GM19328 (cell line): ENCODE data around the gene GOLGA8T.
"Not testable (repeated sequence)": the region's sequence is repeated elsewhere in the genome, so short reads cannot be mapped to it uniquely, and the experiment has no call there.

Source experiments
- ATAC-seq: cut with Tn5 transposase; IDR thresholded peaks from one replicate; pipeline ENCODE4 v1.9.1; 2021; ENCODE audit warnings: mild to moderate bottlenecking, moderate library complexity; ENCODE audit not compliant: unreplicated experiment

GOLGA8T gene

GRCh38 chr15:30189754-30190153, 54.9 kb downstream of the GOLGA8T start:
- not testable (repeated sequence) for ATAC-seq

DNA sequence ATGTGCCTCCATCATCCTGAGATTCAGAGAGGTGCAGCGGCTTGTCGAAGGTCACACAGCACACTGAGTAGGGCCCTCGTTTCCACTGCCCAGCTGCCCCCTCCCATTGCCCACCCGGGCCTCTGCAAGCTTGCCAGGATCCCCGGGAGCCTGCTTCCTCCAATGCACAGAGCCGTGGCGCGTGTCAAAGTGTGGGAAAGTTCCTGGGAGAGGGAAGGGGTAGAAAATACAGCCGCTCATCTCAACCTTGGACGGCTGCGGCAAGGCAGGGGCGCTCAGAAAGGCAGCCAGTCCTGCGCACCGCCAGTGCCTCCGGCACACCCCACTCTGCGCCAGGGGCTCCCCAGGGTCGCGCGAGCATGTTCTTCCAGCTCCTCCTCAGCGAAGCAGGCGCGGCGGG, 56.3 kb downstream of the GOLGA8T start:
- not testable (repeated sequence) for ATAC-seq

- not testable (repeated sequence) for ATAC-seq
Observed at GRCh38 chr15:30191639-30192038, 56.8 kb downstream of the GOLGA8T start.

DNA sequence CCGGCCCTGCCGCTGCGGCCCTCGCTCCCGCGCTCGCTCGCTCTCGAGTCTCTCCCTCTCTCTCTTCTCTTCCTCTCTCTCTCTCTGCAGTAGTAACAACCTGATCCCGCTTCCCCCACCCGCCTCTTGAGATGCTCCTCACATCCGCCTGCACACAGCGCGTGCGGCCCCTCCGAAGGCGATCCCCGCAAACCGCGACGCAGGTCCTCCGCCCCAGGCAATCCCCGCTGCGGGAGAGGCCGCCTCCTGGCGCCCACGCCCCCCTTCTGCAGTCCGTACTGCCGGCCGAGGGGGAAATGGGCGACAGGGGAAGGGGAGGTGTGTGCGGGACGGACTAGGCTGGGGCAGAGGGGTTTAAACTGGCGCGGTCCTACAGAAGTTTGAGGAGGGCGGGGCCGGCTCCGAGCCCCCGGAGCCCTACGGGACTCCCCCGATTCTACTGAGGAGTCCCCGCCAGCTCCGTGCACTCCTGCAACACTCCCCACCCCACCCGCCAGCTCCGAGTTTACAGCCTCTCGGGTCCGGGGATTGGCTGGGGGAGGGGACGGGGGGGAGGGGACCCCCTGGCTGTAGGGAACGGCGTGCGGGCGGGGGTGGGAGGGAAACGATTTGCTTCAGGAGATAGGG, 57.4 kb downstream of the GOLGA8T start:
- not testable (repeated sequence) for ATAC-seq

- not testable (repeated sequence) for ATAC-seq
Observed at GRCh38 chr15:30192892-30193291, 58.0 kb downstream of the GOLGA8T start.
